Gastrocnemius medialis (tissue), 4 donors: Measurements from ENCODE around the gene PIWIL4. TPM values are rescaled to one million over a fixed set of nuclear protein-coding genes. Genes with fewer than 3 reads are reported as not detected.

Experiments
- ATAC-seq, 2 donors: fragments of 150-250 bp; one replicate each; pipeline ENCODE4 v1.9.1; 2016
- DNase-seq, 2 donors: peaks; one replicate each; pipeline ENCODE4 v3.0.0-alpha.2; 2019
- H3K27ac ChIP-seq, 4 donors: fragments of 200-600 bp; sonication (generic); 1 replicate in 1 of 4; 2 replicates in 3 of 4; pipeline ENCODE4 v1.5.1; 2016 to 2018; ENCODE audit warnings: mild to moderate bottlenecking in 2 of 4, moderate library complexity in 1 of 4
- H3K27me3 ChIP-seq, 3 donors: fragments of 200-600 bp; sonication (generic) in 2 of 3; 1 replicate in 1 of 3; 2 replicates in 2 of 3; pipeline versions ENCODE4 v1.5.1 to v1.6.0; 2016 to 2019; ENCODE audit warnings: mild to moderate bottlenecking in 1 of 3, moderate library complexity in 1 of 3
- H3K36me3 ChIP-seq, 2 donors: fragments of 200-600 bp; sonication (generic) in 1 of 2; one replicate each; pipeline ENCODE4 v1.5.1; 2017 to 2018
- H3K4me1 ChIP-seq, 2 donors: fragments of 200-600 bp; sonication (generic) in 1 of 2; one replicate each; pipeline ENCODE4 v1.5.1; 2016 to 2017; ENCODE audit warnings: mild to moderate bottlenecking in 2 of 2
- H3K4me3 ChIP-seq, 4 donors: fragments of 200-600 bp; sonication (generic) in 3 of 4; 1 replicate in 1 of 4; 2 replicates in 3 of 4; pipeline ENCODE4 v1.5.1; 2016 to 2019; ENCODE audit warnings: mild to moderate bottlenecking in 2 of 4
- H3K9me3 ChIP-seq, 3 donors: fragments of 200-600 bp; sonication (generic) in 2 of 3; 1 replicate in 1 of 3; 2 replicates in 2 of 3; pipeline ENCODE4 v1.5.1; 2016 to 2019
- CTCF ChIP-seq, 5 experiments: fragments of 450-650 bp in 3 of 5; fragments of 200-600 bp in 2 of 5; sonication (generic) in 2 of 5; IDR thresholded peaks in 4 of 5; conservative IDR thresholded peaks in 1 of 5; 1 replicate in 4 of 5; 2 replicates in 1 of 5; pipeline ENCODE4 v1.5.1; 2016 to 2019; ENCODE audit warnings: antibody characterized with exemption in 5 of 5, mild to moderate bottlenecking in 3 of 5, moderate library complexity in 3 of 5
- POLR2A ChIP-seq, 2 donors: fragments of 450-650 bp; IDR thresholded peaks; one replicate each; pipeline ENCODE4 v1.6.1; 2017; ENCODE audit warnings: antibody characterized with exemption in 2 of 2, mild to moderate bottlenecking in 2 of 2, moderate library complexity in 2 of 2
- in situ Hi-C, 4 donors: fragments of 200-750 bp; cut with MboI; loops; one replicate each; pipeline versions ENCODE4 v1.15.0 to v1.8.0; 2017; ENCODE audit warnings: low sequenced_read_pairs in 4 of 4
- intact Hi-C: fragments of 100-400 bp; cut with DNase I; formaldehyde crosslinking; loops from one replicate; pipeline ENCODE4 v1.15.1; 2023; ENCODE audit warnings: low total_unique reads
- total RNA-seq, 4 donors: library from RNA; depleted of rRNA; stranded (reverse); fragments of >200 nt; gene quantifications; one replicate each; pipeline versions ENCODE4 v1.1.0 to v1.2.3, GENCODE V29; 2016

PIWIL4 gene
- total RNA-seq, 4 donors from 2014 or later, result 0.70 to 2.1 (median 1.3) TPM

- Histone ChIP-seq H3K4me3 (peak overlapping the region; percentile 70 to 86 (median 82)), H3K27me3 (no peaks in the 10 kb centered on the region), H3K4me1 (peaks cover 0 to 10% of the 10 kb centered on the region in 2 donors), H3K27ac (no peak overlapping the region), H3K36me3 (no peaks in the 10 kb centered on the region), H3K9me3 (no peaks in the 10 kb centered on the region)
- TF ChIP-seq CTCF (IDR thresholded peaks at IDR 0.05 in 4 of 5, conservative IDR thresholded peaks at IDR 0.05 in 1 of 5), result no peak
- TF ChIP-seq POLR2A (IDR thresholded peaks at IDR 0.05), result no peak
- intact Hi-C loops, result no loop called here
- no peak for ATAC-seq
- DNase-seq, result no peak
- in situ Hi-C loops, result no loop called here
Observed at GRCh38 chr11:94545264-94546161, 21.7 kb upstream of the PIWIL4 start.

GRCh38 chr11:94546162-94546470 lies 21.1 kb upstream of the PIWIL4 start:
- no peaks in the 10 kb centered on the region for H3K36me3 ChIP-seq
- intact Hi-C loops (no loop called here), in situ Hi-C loops (no loop called here)
- peaks cover 0 to 10% of the 10 kb centered on the region in 2 donors for H3K4me1 ChIP-seq
- H3K9me3 ChIP-seq, result no peaks in the 10 kb centered on the region
- no peak overlapping the region for H3K4me3 ChIP-seq
- ATAC-seq (no peak), DNase-seq (no peak)
- H3K27me3 ChIP-seq, result no peaks in the 10 kb centered on the region
- TF ChIP-seq POLR2A (IDR thresholded peaks at IDR 0.05) (no peak), CTCF (IDR thresholded peaks at IDR 0.05 in 4 of 5, conservative IDR thresholded peaks at IDR 0.05 in 1 of 5) (no peak)
- H3K27ac ChIP-seq, result no peak overlapping the region

- H3K4me1 ChIP-seq, result peaks cover 0 to 10% of the 10 kb centered on the region in 2 donors
- DNase-seq (no peak), ATAC-seq (no peak)
- H3K4me3 ChIP-seq, result no peak overlapping the region
- H3K36me3 ChIP-seq, result no peaks in the 10 kb centered on the region
- no peaks in the 10 kb centered on the region for H3K27me3 ChIP-seq
- H3K27ac ChIP-seq, result no peak overlapping the region
- intact Hi-C loops, result no loop called here
- in situ Hi-C loops, result no loop called here
- no peaks in the 10 kb centered on the region for H3K9me3 ChIP-seq
- TF ChIP-seq CTCF (IDR thresholded peaks at IDR 0.05 in 4 of 5, conservative IDR thresholded peaks at IDR 0.05 in 1 of 5), result no peak
- no peak for TF ChIP-seq POLR2A (IDR thresholded peaks at IDR 0.05)
Observed at GRCh38 chr11:94546886-94547285, 20.3 kb upstream of the PIWIL4 start.

- intact Hi-C loops (no loop called here), in situ Hi-C loops (no loop called here)
- Histone ChIP-seq H3K4me3 (no peak overlapping the region), H3K4me1 (peaks cover 0 to 6% of the 10 kb centered on the region in 2 donors), H3K36me3 (no peaks in the 10 kb centered on the region), H3K9me3 (no peaks in the 10 kb centered on the region), H3K27ac (no peak overlapping the region), H3K27me3 (no peaks in the 10 kb centered on the region)
- TF ChIP-seq CTCF (IDR thresholded peaks at IDR 0.05 in 4 of 5, conservative IDR thresholded peaks at IDR 0.05 in 1 of 5) (no peak), POLR2A (IDR thresholded peaks at IDR 0.05) (no peak)
- DNase-seq, result no peak
- ATAC-seq, result no peak
Observed at GRCh38 chr11:94549146-94549545, 18.0 kb upstream of the PIWIL4 start.
